Uterus (tissue), 4 donors: ENCODE measurements around the gene TFCP2L1. TPM values are rescaled to one million over a fixed set of nuclear protein-coding genes. Genes with fewer than 3 reads are reported as not detected.

Experiments used
- DNase-seq, 2 donors: peaks; one replicate each; pipeline ENCODE4 v3.0.0-alpha.2; 2019 to 2020
- H3K27ac ChIP-seq, 2 donors: fragments of 200-600 bp; sonication (generic); 1 replicate in 1 of 2; 2 replicates in 1 of 2; pipeline ENCODE4 v1.5.1; 2016 to 2018
- H3K27me3 ChIP-seq, 2 donors: fragments of 200-600 bp; sonication (generic); one replicate each; pipeline ENCODE4 v1.5.1; 2018 to 2019; ENCODE audit warnings: control low read depth in 1 of 2
- H3K36me3 ChIP-seq, 2 donors: fragments of 200-600 bp; sonication (generic); one replicate each; pipeline ENCODE4 v1.5.1; 2019; ENCODE audit warnings: control low read depth in 1 of 2
- H3K4me1 ChIP-seq, 2 donors: fragments of 200-600 bp; sonication (generic); one replicate each; pipeline ENCODE4 v1.5.1; 2018 to 2019; ENCODE audit warnings: control low read depth in 1 of 2
- H3K4me3 ChIP-seq, 2 donors: fragments of 200-600 bp; sonication (generic); 1 replicate in 1 of 2; 2 replicates in 1 of 2; pipeline ENCODE4 v1.5.1; 2018 to 2019; ENCODE audit warnings: mild to moderate bottlenecking in 1 of 2
- H3K9me3 ChIP-seq, 2 donors: fragments of 200-600 bp; sonication (generic); one replicate each; pipeline ENCODE4 v1.5.1; 2019; ENCODE audit warnings: control low read depth in 1 of 2
- POLR2A ChIP-seq, 2 donors: fragments of 450-650 bp; IDR thresholded peaks; one replicate each; pipeline ENCODE4 v1.6.1; 2016; ENCODE audit warnings: antibody characterized with exemption in 2 of 2, mild to moderate bottlenecking in 1 of 2, moderate library complexity in 1 of 2
- intact Hi-C: fragments of 100-400 bp; cut with DNase I; formaldehyde crosslinking; loops from one replicate; pipeline ENCODE4 v1.15.1; 2023; ENCODE audit warnings: low total_unique reads
- total RNA-seq, 4 donors: library from RNA; depleted of rRNA in 3 of 4; stranded (reverse); fragments of >200 nt in 3 of 4; gene quantifications; one replicate each; pipeline versions ENCODE4 v1.1.0 to v1.2.4, GENCODE V29; 2014 to 2023
- TF ChIP-seq, protein P1 (sequence below), 4 experiments: fragments of 200-600 bp in 2 of 4; fragments of 450-650 bp in 2 of 4; sonication (generic) in 2 of 4; IDR thresholded peaks; one replicate each; pipeline ENCODE4 v1.5.1; 2016 to 2019; ENCODE audit warnings: antibody characterized with exemption in 4 of 4, mild to moderate bottlenecking in 2 of 4, moderate library complexity in 1 of 4
- donor health status: DM: yes; HTN: yes; CAD: no.

Gene TFCP2L1
- total RNA-seq, 4 donors from 2014 or later, result under 0.01 to 6.2 (median 2.1) TPM

DNA sequence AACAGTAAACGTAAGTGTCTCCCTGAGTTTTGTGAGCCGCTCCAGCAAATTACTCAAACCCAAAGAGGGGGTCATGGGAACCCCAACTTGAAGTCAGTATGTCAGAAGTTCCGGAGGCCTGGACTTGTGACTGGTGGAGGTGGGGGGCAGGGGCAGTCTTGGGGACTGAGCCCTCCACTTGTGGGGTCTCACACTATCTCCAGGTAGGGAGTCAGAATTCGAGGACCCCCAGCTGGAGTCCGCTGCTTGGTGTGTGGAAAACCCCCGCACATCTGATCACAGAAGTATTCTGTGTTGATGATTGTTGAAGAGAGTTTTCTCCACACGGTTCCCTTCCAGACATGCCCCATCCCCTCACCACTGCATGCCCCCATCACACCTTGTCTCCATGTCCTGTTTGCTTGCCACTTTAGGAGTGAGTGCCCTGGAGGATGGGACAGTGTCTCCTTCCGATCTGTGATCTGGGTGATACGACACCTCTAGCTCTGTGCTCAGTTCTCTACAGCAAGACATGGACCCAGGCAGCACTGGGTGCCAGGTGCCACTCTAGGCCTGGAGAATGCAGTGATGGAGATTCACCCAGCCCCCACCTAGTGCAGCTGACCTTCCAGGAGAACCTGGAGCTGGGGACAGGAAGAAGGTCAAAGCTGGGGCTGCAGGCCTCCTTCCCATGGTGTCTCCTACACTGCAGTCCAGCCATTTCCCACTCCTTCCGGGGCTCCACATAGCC lies 85.6 kb downstream of the TFCP2L1 start:
- intact Hi-C loops, result no loop called here
- Histone ChIP-seq H3K4me1 (no peaks in the 10 kb centered on the region), H3K27me3 (no peaks in the 10 kb centered on the region), H3K4me3 (no peak overlapping the region), H3K27ac (no peak overlapping the region), H3K9me3 (no peaks in the 10 kb centered on the region), H3K36me3 (no peaks in the 10 kb centered on the region)
- TF ChIP-seq POLR2A (IDR thresholded peaks at IDR 0.05), result no peak
- TF ChIP-seq, protein P1, sequence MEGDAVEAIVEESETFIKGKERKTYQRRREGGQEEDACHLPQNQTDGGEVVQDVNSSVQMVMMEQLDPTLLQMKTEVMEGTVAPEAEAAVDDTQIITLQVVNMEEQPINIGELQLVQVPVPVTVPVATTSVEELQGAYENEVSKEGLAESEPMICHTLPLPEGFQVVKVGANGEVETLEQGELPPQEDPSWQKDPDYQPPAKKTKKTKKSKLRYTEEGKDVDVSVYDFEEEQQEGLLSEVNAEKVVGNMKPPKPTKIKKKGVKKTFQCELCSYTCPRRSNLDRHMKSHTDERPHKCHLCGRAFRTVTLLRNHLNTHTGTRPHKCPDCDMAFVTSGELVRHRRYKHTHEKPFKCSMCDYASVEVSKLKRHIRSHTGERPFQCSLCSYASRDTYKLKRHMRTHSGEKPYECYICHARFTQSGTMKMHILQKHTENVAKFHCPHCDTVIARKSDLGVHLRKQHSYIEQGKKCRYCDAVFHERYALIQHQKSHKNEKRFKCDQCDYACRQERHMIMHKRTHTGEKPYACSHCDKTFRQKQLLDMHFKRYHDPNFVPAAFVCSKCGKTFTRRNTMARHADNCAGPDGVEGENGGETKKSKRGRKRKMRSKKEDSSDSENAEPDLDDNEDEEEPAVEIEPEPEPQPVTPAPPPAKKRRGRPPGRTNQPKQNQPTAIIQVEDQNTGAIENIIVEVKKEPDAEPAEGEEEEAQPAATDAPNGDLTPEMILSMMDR (IDR thresholded peaks at IDR 0.05), result no peak
- DNase-seq, result no peak

DNA sequence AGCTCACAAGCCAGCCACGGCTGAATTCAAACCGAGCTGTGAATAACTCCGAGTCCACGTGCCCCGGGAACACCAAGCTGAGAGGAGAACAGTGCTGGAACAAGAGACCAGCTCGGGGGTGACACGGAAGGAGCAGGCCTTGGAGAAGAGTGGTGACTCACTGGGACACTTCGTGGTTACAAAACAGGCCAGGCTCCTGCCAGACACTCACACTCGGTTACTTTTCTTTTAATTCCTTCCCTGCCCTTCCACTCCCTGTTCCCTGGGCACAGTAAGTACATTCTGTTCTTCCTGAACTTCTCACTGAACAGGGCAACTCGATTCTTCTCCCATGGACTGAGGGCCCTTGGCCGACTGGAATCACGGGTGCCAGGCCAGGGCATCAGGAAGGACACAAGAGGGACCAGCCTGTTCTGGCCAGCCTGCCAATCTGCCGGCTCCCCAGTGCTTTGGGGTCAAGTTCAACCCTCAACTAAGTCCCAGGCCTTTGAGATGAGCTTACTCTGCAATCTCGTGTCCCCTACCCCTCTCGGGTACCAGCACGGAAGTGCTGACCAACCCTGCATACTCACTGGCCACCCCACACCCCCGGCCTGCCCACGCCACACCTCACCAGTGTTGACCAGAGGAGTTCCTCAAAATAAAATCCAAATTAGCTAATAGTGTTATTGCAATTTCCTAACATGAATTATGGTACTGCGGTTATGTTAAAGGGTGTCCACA lies 87.5 kb downstream of the TFCP2L1 start:
- Histone ChIP-seq H3K36me3 (no peaks in the 10 kb centered on the region), H3K4me1 (no peaks in the 10 kb centered on the region), H3K27ac (no peak overlapping the region), H3K9me3 (no peaks in the 10 kb centered on the region), H3K4me3 (no peak overlapping the region), H3K27me3 (no peaks in the 10 kb centered on the region)
- intact Hi-C loops, result no loop called here
- TF ChIP-seq, protein P1 (IDR thresholded peaks at IDR 0.05), result no peak
- no peak for TF ChIP-seq POLR2A (IDR thresholded peaks at IDR 0.05)
- DNase-seq, result peak in 1 of 2 donors; percentile 17

DNA sequence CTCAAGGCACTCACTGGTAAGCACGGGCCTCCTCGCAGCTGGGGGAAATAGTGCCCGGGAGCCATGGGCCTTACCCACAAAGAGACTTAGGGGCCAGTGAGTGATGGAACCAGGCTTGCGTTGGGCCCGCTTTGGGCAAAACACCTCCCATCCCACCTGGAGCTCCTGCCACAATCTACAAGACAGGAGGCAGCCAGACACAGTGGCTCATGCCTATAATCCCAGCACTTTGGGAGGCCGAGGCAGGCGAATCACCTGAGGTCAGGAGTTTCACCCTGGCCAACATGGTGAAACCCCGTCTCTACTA lies 88.2 kb downstream of the TFCP2L1 start:
- H3K27ac ChIP-seq, result no peak overlapping the region
- no peak for TF ChIP-seq POLR2A (IDR thresholded peaks at IDR 0.05)
- TF ChIP-seq, protein P1 (IDR thresholded peaks at IDR 0.05), result no peak
- DNase-seq, result no peak
- no peak overlapping the region for H3K4me3 ChIP-seq
- H3K27me3 ChIP-seq, result no peaks in the 10 kb centered on the region
- intact Hi-C loops, result no loop called here
- no peaks in the 10 kb centered on the region for H3K36me3 ChIP-seq
- H3K4me1 ChIP-seq, result no peaks in the 10 kb centered on the region
- no peaks in the 10 kb centered on the region for H3K9me3 ChIP-seq

DNA sequence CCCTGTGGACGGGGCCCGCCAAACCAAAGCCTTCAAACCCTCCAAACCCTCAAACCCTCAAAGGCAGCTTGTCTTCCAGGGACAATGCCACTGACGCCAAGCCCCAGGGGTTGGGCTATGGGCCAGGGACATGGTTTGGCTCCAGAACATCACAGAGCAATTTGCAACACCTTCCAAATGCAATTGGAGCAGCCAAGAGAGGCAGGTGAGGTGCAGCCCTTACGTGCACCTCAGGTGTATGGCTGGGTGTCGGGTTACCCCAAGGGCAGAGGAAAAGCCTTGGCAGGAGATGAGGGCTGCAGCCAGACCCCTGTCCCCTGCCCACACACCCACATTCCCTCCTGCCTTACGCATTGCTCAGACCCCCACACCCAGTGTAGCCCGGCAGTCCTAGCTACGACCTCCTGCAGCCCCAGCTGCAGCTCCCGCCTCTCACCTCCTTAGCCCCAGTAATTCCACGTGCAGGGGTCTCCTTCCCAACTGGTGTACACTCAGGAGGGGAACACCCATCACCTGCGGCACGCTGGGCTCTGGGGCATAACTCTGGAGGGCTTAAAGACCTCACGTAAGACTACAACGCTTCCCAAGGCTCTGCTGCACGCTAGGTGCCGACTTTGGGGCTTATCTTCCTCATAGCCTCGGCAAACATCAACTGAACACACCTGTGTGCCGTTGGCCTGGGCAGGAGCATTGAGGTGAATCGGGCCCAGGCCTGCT lies 88.7 kb downstream of the TFCP2L1 start:
- Histone ChIP-seq H3K27ac (no peak overlapping the region), H3K4me1 (no peaks in the 10 kb centered on the region), H3K27me3 (no peaks in the 10 kb centered on the region), H3K9me3 (no peaks in the 10 kb centered on the region), H3K36me3 (no peaks in the 10 kb centered on the region), H3K4me3 (no peak overlapping the region)
- TF ChIP-seq POLR2A (IDR thresholded peaks at IDR 0.05), result no peak
- TF ChIP-seq, protein P1 (IDR thresholded peaks at IDR 0.05), result no peak
- intact Hi-C loops, result no loop called here
- DNase-seq, result no peak

DNA sequence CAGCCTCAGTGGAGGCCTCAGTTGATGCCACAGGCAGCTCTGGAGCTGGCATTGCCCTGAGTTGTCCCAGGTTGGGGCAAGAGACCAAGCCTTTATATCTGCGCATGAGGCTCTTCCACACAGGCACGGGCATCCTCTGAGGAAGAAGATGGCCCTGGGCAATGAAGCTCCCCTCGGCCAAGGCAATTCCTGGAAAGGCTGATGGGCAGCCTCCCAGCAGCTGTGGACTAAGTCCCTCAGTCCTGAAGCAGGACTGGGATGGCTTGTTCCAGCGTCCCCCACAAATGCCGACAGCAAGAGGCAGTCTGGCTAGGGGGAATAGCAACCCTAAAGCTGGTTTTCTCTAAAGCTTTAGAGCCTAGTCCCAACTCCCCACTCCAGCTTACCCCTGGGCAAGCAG lies 90.0 kb downstream of the TFCP2L1 start:
- Histone ChIP-seq H3K27ac (no peak overlapping the region), H3K4me3 (no peak overlapping the region), H3K36me3 (no peaks in the 10 kb centered on the region), H3K9me3 (no peaks in the 10 kb centered on the region), H3K4me1 (no peaks in the 10 kb centered on the region), H3K27me3 (no peaks in the 10 kb centered on the region)
- TF ChIP-seq POLR2A (IDR thresholded peaks at IDR 0.05), result no peak
- TF ChIP-seq, protein P1 (IDR thresholded peaks at IDR 0.05), result no peak
- DNase-seq, result no peak
- intact Hi-C loops, result no loop called here
